ENCODE data around the gene CDH4. TPM values are rescaled to one million over a fixed set of nuclear protein-coding genes. Genes with fewer than 3 reads are reported as not detected.
"Not testable (repeated sequence)": the region's sequence is repeated elsewhere in the genome, so short reads cannot be mapped to it uniquely, and the experiment has no call there.

Gene CDH4
- total and polyA plus RNA-seq, 4 donors = 0.06 to 0.10 TPM; not detected in 2

GRCh38 chr20:61268024-61268423, 16.0 kb downstream of the CDH4 start:
- Histone ChIP-seq H3K36me3 (ENCODE audit: control insufficient read depth in 1 of 2, insufficient read depth in 2 of 2, low read length in 1 of 2) (no peaks in the 10 kb centered on the region), H3K4me3 (ENCODE audit: low read length in 2 of 2) (no peak overlapping the region), H3K27ac (ENCODE audit: low read depth in 1 of 2, low read length in 2 of 2) (no peak overlapping the region), H3K9me3 (ENCODE audit: control insufficient read depth, low read length) (peaks cover 3% of the 10 kb centered on the region), H3K27me3 (ENCODE audit: control insufficient read depth in 1 of 2, insufficient read depth in 2 of 2, low read length in 1 of 2) (no peaks in the 10 kb centered on the region), H3K4me1 (ENCODE audit: control insufficient read depth in 1 of 2, insufficient read depth in 2 of 2, low read length in 2 of 2) (no peaks in the 10 kb centered on the region)
- peak; percentile 41 for ATAC-seq (ENCODE audit: low FRiP score)
- no peak for DNase-seq
- intact Hi-C loops (cut with DNase I) = no loop called here
- 80 to 83% methylated on average over 10 of the region's 10 CpGs for WGBS, 2 donors

- intact Hi-C loops (cut with DNase I) = no loop called here
- Histone ChIP-seq H3K4me1 (ENCODE audit: control insufficient read depth in 1 of 2, insufficient read depth in 2 of 2, low read length in 2 of 2) (no peaks in the 10 kb centered on the region), H3K9me3 (ENCODE audit: control insufficient read depth, low read length) (no peaks in the 10 kb centered on the region), H3K4me3 (ENCODE audit: low read length in 2 of 2) (no peak overlapping the region), H3K27me3 (ENCODE audit: control insufficient read depth in 1 of 2, insufficient read depth in 2 of 2, low read length in 1 of 2) (no peaks in the 10 kb centered on the region), H3K27ac (ENCODE audit: low read depth in 1 of 2, low read length in 2 of 2) (no peak overlapping the region), H3K36me3 (ENCODE audit: control insufficient read depth in 1 of 2, insufficient read depth in 2 of 2, low read length in 1 of 2) (no peaks in the 10 kb centered on the region)
- DNase-seq = no peak
- 40 to 47% methylated on average over 28 of the region's 28 CpGs for WGBS, 2 donors
- ATAC-seq (ENCODE audit: low FRiP score) = peak; percentile 33
Observed at GRCh38 chr20:61271312-61272231, 19.5 kb downstream of the CDH4 start.

GRCh38 chr20:61273024-61273423, 21.0 kb downstream of the CDH4 start:
- H3K9me3 ChIP-seq (ENCODE audit: control insufficient read depth, low read length); H3K27me3 ChIP-seq (ENCODE audit: control insufficient read depth in 1 of 2, insufficient read depth in 2 of 2, low read length in 1 of 2); H3K36me3 ChIP-seq (ENCODE audit: control insufficient read depth in 1 of 2, insufficient read depth in 2 of 2, low read length in 1 of 2); H3K4me3 ChIP-seq (ENCODE audit: low read length in 2 of 2); H3K27ac ChIP-seq (ENCODE audit: low read depth in 1 of 2, low read length in 2 of 2); ATAC-seq (ENCODE audit: low FRiP score); intact Hi-C loops (cut with DNase I); H3K4me1 ChIP-seq (ENCODE audit: control insufficient read depth in 1 of 2, insufficient read depth in 2 of 2, low read length in 2 of 2); DNase-seq: not testable (repeated sequence)
- whole genome bisulfite sequencing, 2 donors = 90 to 92% methylated on average over 7 of the region's 7 CpGs

- DNase-seq; H3K4me1 ChIP-seq (ENCODE audit: control insufficient read depth in 1 of 2, insufficient read depth in 2 of 2, low read length in 2 of 2); H3K27me3 ChIP-seq (ENCODE audit: control insufficient read depth in 1 of 2, insufficient read depth in 2 of 2, low read length in 1 of 2); intact Hi-C loops (cut with DNase I); H3K4me3 ChIP-seq (ENCODE audit: low read length in 2 of 2); H3K27ac ChIP-seq (ENCODE audit: low read depth in 1 of 2, low read length in 2 of 2); H3K36me3 ChIP-seq (ENCODE audit: control insufficient read depth in 1 of 2, insufficient read depth in 2 of 2, low read length in 1 of 2); H3K9me3 ChIP-seq (ENCODE audit: control insufficient read depth, low read length); ATAC-seq (ENCODE audit: low FRiP score): not testable (repeated sequence)
- 90 to 100% methylated on average over 1 of the region's 1 CpG for WGBS, 2 donors
Observed at GRCh38 chr20:61273666-61274065, 21.6 kb downstream of the CDH4 start.

GRCh38 chr20:61274326-61274725, 22.3 kb downstream of the CDH4 start:
- Histone ChIP-seq H3K27ac (ENCODE audit: low read depth in 1 of 2, low read length in 2 of 2) (no peak overlapping the region), H3K4me1 (ENCODE audit: control insufficient read depth in 1 of 2, insufficient read depth in 2 of 2, low read length in 2 of 2) (no peaks in the 10 kb centered on the region), H3K9me3 (ENCODE audit: control insufficient read depth, low read length) (no peaks in the 10 kb centered on the region), H3K36me3 (ENCODE audit: control insufficient read depth in 1 of 2, insufficient read depth in 2 of 2, low read length in 1 of 2) (no peaks in the 10 kb centered on the region), H3K27me3 (ENCODE audit: control insufficient read depth in 1 of 2, insufficient read depth in 2 of 2, low read length in 1 of 2) (no peaks in the 10 kb centered on the region), H3K4me3 (ENCODE audit: low read length in 2 of 2) (no peak overlapping the region)
- intact Hi-C loops (cut with DNase I) = no loop called here
- no peak for ATAC-seq (ENCODE audit: low FRiP score)
- 90 to 92% methylated on average over 8 of the region's 8 CpGs for WGBS, 2 donors
- DNase-seq = no peak

GRCh38 chr20:61278296-61278695, 26.2 kb downstream of the CDH4 start:
- ATAC-seq (ENCODE audit: low FRiP score) = no peak
- DNase-seq = no peak
- Histone ChIP-seq H3K27me3 (ENCODE audit: control insufficient read depth in 1 of 2, insufficient read depth in 2 of 2, low read length in 1 of 2) (no peaks in the 10 kb centered on the region), H3K4me3 (ENCODE audit: low read length in 2 of 2) (no peak overlapping the region), H3K27ac (ENCODE audit: low read depth in 1 of 2, low read length in 2 of 2) (no peak overlapping the region), H3K9me3 (ENCODE audit: control insufficient read depth, low read length) (no peaks in the 10 kb centered on the region), H3K4me1 (ENCODE audit: control insufficient read depth in 1 of 2, insufficient read depth in 2 of 2, low read length in 2 of 2) (no peaks in the 10 kb centered on the region), H3K36me3 (ENCODE audit: control insufficient read depth in 1 of 2, insufficient read depth in 2 of 2, low read length in 1 of 2) (no peaks in the 10 kb centered on the region)
- 76 to 80% methylated on average over 4 of the region's 4 CpGs for WGBS, 2 donors
- intact Hi-C loops (cut with DNase I) = no loop called here

GRCh38 chr20:61279621-61280150, 27.6 kb downstream of the CDH4 start:
- intact Hi-C loops (cut with DNase I) = no loop called here
- H3K27me3 ChIP-seq (ENCODE audit: control insufficient read depth in 1 of 2, insufficient read depth in 2 of 2, low read length in 1 of 2) = no peaks in the 10 kb centered on the region
- no peaks in the 10 kb centered on the region for H3K36me3 ChIP-seq (ENCODE audit: control insufficient read depth in 1 of 2, insufficient read depth in 2 of 2, low read length in 1 of 2)
- ATAC-seq (ENCODE audit: low FRiP score) (no peak), DNase-seq (no peak)
- no peaks in the 10 kb centered on the region for H3K4me1 ChIP-seq (ENCODE audit: control insufficient read depth in 1 of 2, insufficient read depth in 2 of 2, low read length in 2 of 2)
- 83 to 85% methylated on average over 17 of the region's 17 CpGs for WGBS, 2 donors
- no peaks in the 10 kb centered on the region for H3K9me3 ChIP-seq (ENCODE audit: control insufficient read depth, low read length)
- no peak overlapping the region for H3K27ac ChIP-seq (ENCODE audit: low read depth in 1 of 2, low read length in 2 of 2)
- H3K4me3 ChIP-seq (ENCODE audit: low read length in 2 of 2) = no peak overlapping the region

- Histone ChIP-seq H3K36me3 (ENCODE audit: control insufficient read depth in 1 of 2, insufficient read depth in 2 of 2, low read length in 1 of 2) (no peaks in the 10 kb centered on the region), H3K9me3 (ENCODE audit: control insufficient read depth, low read length) (no peaks in the 10 kb centered on the region), H3K4me3 (ENCODE audit: low read length in 2 of 2) (no peak overlapping the region), H3K27ac (ENCODE audit: low read depth in 1 of 2, low read length in 2 of 2) (no peak overlapping the region), H3K27me3 (ENCODE audit: control insufficient read depth in 1 of 2, insufficient read depth in 2 of 2, low read length in 1 of 2) (no peaks in the 10 kb centered on the region), H3K4me1 (ENCODE audit: control insufficient read depth in 1 of 2, insufficient read depth in 2 of 2, low read length in 2 of 2) (no peaks in the 10 kb centered on the region)
- 86 to 88% methylated on average over 27 of the region's 27 CpGs for WGBS, 2 donors
- ATAC-seq (ENCODE audit: low FRiP score) = no peak
- intact Hi-C loops (cut with DNase I) = no loop called here
- peak in 1 of 2 donors; percentile 69 for DNase-seq
Observed at GRCh38 chr20:61280217-61280980, 28.3 kb downstream of the CDH4 start.
